ENCODE measurements around the gene MGRN1.
"Not testable (repeated sequence)": the region's sequence is repeated elsewhere in the genome, so short reads cannot be mapped to it uniquely, and the experiment has no call there.

Gene MGRN1

GRCh38 chr16:4736546-4736945 is 111.9 kb downstream of the MGRN1 start:
- TF ChIP-seq CTCF (IDR thresholded peaks at IDR 0.05; ENCODE audit: low read length): no peak
- no peak for TF ChIP-seq EZH2 (optimal IDR thresholded peaks at IDR 0.05; ENCODE audit: low read depth, low read length)
- no peak for TF ChIP-seq EZH2phosphoT487 (IDR thresholded peaks at IDR 0.05; ENCODE audit: low read length)
- Histone ChIP-seq H3F3A (ENCODE audit: insufficient read depth, low read length) (peaks cover 4% of the 10 kb centered on the region), H2AFZ (ENCODE audit: low read length) (no peak overlapping the region), H3K79me2 (ENCODE audit: low read length) (peaks cover 6% of the 10 kb centered on the region), H3K9me2 (replicated peaks; ENCODE audit: insufficient read depth, low read length) (no peaks in the 10 kb centered on the region), H3K27ac (ENCODE audit: low read length) (no peak overlapping the region), H3K4me2 (ENCODE audit: low read depth, low read length) (no peak overlapping the region), H4K20me1 (ENCODE audit: insufficient read depth, low read length) (no peaks in the 10 kb centered on the region), H3K36me3 (replicated peaks; ENCODE audit: insufficient read depth, low read length) (no peaks in the 10 kb centered on the region), H3K4me3 (ENCODE audit: low read length) (no peak overlapping the region), H3K9ac (ENCODE audit: low read length) (no peak overlapping the region), H3K27me3 (replicated peaks; ENCODE audit: insufficient read depth, low read length) (no peaks in the 10 kb centered on the region), H3K4me1 (ENCODE audit: low read length) (peaks cover 5% of the 10 kb centered on the region; the same call in 1 of the 2 replicates), H3K9me3 (replicated peaks; ENCODE audit: insufficient read depth, low read length) (no peaks in the 10 kb centered on the region)
- no peak for DNase-seq

- Histone ChIP-seq H3K9ac (ENCODE audit: low read length) (no peak overlapping the region), H2AFZ (ENCODE audit: low read length) (no peak overlapping the region), H3K4me2 (ENCODE audit: low read depth, low read length) (no peak overlapping the region), H3K27ac (ENCODE audit: low read length) (no peak overlapping the region), H3K9me3 (replicated peaks; ENCODE audit: insufficient read depth, low read length) (no peaks in the 10 kb centered on the region), H3F3A (ENCODE audit: insufficient read depth, low read length) (peaks cover 4% of the 10 kb centered on the region), H3K79me2 (ENCODE audit: low read length) (peaks cover 6% of the 10 kb centered on the region), H3K27me3 (replicated peaks; ENCODE audit: insufficient read depth, low read length) (no peaks in the 10 kb centered on the region), H3K4me1 (ENCODE audit: low read length) (peaks cover 5% of the 10 kb centered on the region; the same call in 1 of the 2 replicates), H4K20me1 (ENCODE audit: insufficient read depth, low read length) (no peaks in the 10 kb centered on the region), H3K4me3 (ENCODE audit: low read length) (no peak overlapping the region), H3K36me3 (replicated peaks; ENCODE audit: insufficient read depth, low read length) (no peaks in the 10 kb centered on the region), H3K9me2 (replicated peaks; ENCODE audit: insufficient read depth, low read length) (no peaks in the 10 kb centered on the region)
- TF ChIP-seq EZH2 (optimal IDR thresholded peaks at IDR 0.05; ENCODE audit: low read depth, low read length): no peak
- no peak for TF ChIP-seq CTCF (IDR thresholded peaks at IDR 0.05; ENCODE audit: low read length)
- no peak for TF ChIP-seq EZH2phosphoT487 (IDR thresholded peaks at IDR 0.05; ENCODE audit: low read length)
- no peak for DNase-seq
Observed at GRCh38 chr16:4737545-4737944, 112.9 kb downstream of the MGRN1 start.

GRCh38 chr16:4738370-4738769 is 113.7 kb downstream of the MGRN1 start:
- H3K4me2 ChIP-seq (ENCODE audit: low read depth, low read length); H3K9me2 ChIP-seq (replicated peaks; ENCODE audit: insufficient read depth, low read length); H3K36me3 ChIP-seq (replicated peaks; ENCODE audit: insufficient read depth, low read length); H3K4me3 ChIP-seq (ENCODE audit: low read length); H3F3A ChIP-seq (ENCODE audit: insufficient read depth, low read length); H3K9me3 ChIP-seq (replicated peaks; ENCODE audit: insufficient read depth, low read length); H3K9ac ChIP-seq (ENCODE audit: low read length); H2AFZ ChIP-seq (ENCODE audit: low read length); H4K20me1 ChIP-seq (ENCODE audit: insufficient read depth, low read length); H3K79me2 ChIP-seq (ENCODE audit: low read length); DNase-seq; H3K4me1 ChIP-seq (ENCODE audit: low read length); H3K27me3 ChIP-seq (replicated peaks; ENCODE audit: insufficient read depth, low read length); H3K27ac ChIP-seq (ENCODE audit: low read length): not testable (repeated sequence)

All from MM.1S (cell line).